ENCODE results near the gene LRRC2. TPM values are rescaled to one million over a fixed set of nuclear protein-coding genes. Genes with fewer than 3 reads are reported as not detected.
"Not testable (repeated sequence)": the region's sequence is repeated elsewhere in the genome, so short reads cannot be mapped to it uniquely, and the experiment has no call there.

LRRC2 gene
- total RNA-seq, 1 donor from 2014 or later: 0.31 TPM

DNA sequence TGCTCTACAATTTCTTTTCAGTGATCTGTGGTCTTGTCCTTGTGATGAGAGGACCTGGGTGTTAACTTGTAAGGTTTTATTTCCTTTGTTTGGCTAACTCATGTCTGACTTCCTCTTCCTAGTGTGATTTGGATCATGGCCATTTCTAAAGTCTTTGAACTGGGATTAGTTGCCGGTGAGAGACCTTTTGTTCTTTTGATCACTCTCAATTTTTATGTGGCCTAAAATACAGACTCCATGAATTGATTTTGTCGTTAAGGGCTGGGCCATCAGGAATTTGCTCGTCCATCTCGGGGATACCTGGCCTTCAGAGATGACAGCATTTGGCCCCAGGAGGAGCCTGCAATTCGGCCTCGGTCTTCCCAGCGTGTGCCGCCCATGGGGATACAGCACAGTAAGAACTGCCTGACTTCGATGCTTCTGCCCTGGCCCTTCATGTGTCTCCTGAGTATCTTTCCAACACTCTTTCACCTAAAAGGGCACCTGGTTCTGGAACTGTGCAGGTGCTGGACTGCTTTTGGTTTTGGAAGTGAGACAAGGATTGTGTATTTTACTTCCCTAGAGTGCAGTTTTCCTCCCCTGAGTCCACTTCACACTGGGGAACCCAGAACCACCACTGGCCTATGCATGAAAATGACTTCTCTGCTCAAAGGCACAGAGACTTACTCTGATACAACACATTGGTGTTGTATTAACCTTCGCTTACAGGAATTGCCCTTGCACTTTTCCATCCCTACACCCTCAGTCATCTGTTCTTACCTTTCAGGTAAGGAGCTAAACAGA lies 13.1 kb upstream of the LRRC2 start:
- H3K27ac Mint-ChIP-seq: no peak overlapping the region
- H3K4me3 Mint-ChIP-seq: no peak overlapping the region
- DNase-seq (ENCODE audit: extremely low spot score, unreplicated experiment): no peak
- TF ChIP-seq, protein P1, sequence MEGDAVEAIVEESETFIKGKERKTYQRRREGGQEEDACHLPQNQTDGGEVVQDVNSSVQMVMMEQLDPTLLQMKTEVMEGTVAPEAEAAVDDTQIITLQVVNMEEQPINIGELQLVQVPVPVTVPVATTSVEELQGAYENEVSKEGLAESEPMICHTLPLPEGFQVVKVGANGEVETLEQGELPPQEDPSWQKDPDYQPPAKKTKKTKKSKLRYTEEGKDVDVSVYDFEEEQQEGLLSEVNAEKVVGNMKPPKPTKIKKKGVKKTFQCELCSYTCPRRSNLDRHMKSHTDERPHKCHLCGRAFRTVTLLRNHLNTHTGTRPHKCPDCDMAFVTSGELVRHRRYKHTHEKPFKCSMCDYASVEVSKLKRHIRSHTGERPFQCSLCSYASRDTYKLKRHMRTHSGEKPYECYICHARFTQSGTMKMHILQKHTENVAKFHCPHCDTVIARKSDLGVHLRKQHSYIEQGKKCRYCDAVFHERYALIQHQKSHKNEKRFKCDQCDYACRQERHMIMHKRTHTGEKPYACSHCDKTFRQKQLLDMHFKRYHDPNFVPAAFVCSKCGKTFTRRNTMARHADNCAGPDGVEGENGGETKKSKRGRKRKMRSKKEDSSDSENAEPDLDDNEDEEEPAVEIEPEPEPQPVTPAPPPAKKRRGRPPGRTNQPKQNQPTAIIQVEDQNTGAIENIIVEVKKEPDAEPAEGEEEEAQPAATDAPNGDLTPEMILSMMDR (conservative IDR thresholded peaks at IDR 0.05): no peak
- peaks cover 13% of the 10 kb centered on the region for H3K4me1 Mint-ChIP-seq (ENCODE audit: unreplicated experiment)
- H3K27me3 Mint-ChIP-seq: peaks cover 84% of the 10 kb centered on the region
- H3K36me3 Mint-ChIP-seq: no peaks in the 10 kb centered on the region
- no peaks in the 10 kb centered on the region for H3K9me3 Mint-ChIP-seq

DNA sequence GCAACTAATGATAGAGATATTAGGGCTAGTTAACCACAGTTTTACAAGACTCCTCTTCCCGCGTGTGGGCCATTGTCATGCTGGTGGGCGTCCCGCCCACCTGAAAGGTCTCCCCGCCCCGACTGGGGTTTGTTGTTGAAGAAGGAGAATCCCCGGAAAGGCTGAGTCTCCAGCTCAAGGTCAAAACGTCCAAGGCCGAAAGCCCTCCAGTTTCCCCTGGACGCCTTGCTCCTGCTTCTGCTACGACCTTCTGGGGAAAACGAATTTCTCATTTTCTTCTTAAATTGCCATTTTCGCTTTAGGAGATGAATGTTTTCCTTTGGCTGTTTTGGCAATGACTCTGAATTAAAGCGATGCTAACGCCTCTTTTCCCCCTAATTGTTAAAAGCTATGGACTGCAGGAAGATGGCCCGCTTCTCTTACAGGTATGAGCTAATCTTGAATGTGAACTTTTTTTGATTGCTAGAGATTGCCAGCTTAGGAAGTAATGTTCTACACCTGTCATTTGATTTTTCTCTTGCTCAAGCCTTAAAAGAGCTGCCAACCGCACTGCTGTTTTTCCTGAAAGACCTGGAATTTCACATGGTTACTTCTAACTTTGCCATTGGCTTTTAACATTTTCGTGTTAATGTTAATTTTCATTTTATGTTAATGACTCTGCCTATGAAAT lies 11.6 kb upstream of the LRRC2 start:
- not testable (repeated sequence) for DNase-seq (ENCODE audit: extremely low spot score, unreplicated experiment); H3K9me3 Mint-ChIP-seq; H3K36me3 Mint-ChIP-seq; H3K27ac Mint-ChIP-seq; H3K4me3 Mint-ChIP-seq
- Mint-ChIP-seq H3K4me1 (ENCODE audit: unreplicated experiment) (peaks cover 16% of the 10 kb centered on the region), H3K27me3 (peaks cover 91% of the 10 kb centered on the region)

DNA sequence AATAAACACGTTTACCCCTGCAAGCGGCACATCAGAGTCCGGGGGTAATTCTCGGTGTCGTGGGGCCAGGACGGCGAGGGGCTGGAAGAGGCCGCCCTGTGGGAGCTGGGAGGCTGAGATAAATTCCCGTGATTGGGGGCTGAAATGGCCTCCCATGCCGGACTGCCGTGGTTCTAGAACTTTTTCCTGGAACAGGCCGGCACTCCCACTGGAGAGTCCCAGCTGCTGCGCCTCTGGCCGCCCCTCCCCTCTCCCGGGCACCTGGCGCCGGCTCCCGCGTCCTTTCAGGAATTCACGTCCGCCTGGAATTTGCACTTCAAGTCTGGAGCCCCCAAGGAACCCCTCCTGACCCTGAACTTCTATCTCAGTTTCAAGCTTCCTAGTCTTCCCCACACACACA lies 10.8 kb upstream of the LRRC2 start:
- Mint-ChIP-seq H3K27ac (no peak overlapping the region), H3K36me3 (no peaks in the 10 kb centered on the region), H3K4me1 (ENCODE audit: unreplicated experiment) (peaks cover 16% of the 10 kb centered on the region), H3K9me3 (no peaks in the 10 kb centered on the region), H3K4me3 (peak overlapping the region; percentile 45), H3K27me3 (peaks cover 85% of the 10 kb centered on the region)
- no peak for DNase-seq (ENCODE audit: extremely low spot score, unreplicated experiment)
- TF ChIP-seq, protein P1 (conservative IDR thresholded peaks at IDR 0.05): no peak

DNA sequence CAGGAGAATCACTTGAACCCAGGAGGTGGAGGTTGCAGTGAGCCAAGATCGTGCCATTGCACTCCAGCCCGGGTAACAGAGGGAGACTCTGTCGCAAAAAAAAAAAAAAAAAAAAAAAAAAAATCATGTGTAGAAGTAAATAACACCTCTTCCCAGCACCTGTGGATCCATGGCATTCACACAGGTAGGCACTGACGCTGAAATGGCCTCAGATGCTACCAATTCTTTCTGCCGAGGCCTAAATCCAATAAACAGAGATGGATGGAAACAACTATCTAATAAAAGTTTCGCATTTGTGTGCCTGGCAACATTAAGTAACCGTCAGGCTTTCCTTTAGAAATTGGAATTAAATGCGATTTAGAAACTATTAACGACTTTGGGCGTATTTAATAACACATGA lies 10.3 kb upstream of the LRRC2 start:
- TF ChIP-seq, protein P1 (conservative IDR thresholded peaks at IDR 0.05): no peak
- H3K4me1 Mint-ChIP-seq (ENCODE audit: unreplicated experiment): peaks cover 16% of the 10 kb centered on the region
- no peaks in the 10 kb centered on the region for H3K36me3 Mint-ChIP-seq
- H3K27ac Mint-ChIP-seq: no peak overlapping the region
- no peak for DNase-seq (ENCODE audit: extremely low spot score, unreplicated experiment)
- H3K27me3 Mint-ChIP-seq: peaks cover 80% of the 10 kb centered on the region
- H3K4me3 Mint-ChIP-seq: no peak overlapping the region
- no peaks in the 10 kb centered on the region for H3K9me3 Mint-ChIP-seq

DNA sequence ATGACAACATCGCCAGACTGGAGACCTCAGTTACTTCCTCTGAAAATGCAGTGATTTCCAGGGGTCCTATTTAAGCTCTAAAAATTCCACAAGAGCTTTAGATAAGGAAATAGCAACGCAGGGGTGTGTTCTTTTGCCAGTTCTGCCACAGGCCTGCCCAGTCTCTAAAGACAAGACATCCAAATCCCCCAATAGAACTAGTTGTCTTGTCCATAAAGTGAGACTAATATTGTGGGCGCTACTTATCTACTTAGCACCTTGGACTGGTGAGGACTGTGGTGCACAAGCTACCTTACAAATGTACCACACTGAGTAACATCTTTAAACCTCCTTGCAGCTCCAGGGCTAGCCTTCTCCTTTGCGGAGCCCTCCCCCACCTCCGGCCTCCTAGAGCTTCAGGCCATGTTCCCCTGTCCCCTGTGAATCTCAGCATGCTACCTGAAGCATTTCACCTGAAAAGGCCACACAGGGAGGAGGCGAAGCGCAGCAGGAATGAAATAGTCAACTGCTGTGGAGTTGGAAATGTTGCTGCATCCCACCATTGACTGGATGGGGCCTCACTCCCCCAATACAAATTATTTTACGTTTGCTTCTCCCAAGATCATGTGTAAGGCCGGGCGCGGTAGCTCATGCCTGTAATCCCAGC lies 9.6 kb upstream of the LRRC2 start:
- peaks cover 16% of the 10 kb centered on the region for H3K4me1 Mint-ChIP-seq (ENCODE audit: unreplicated experiment)
- no peaks in the 10 kb centered on the region for H3K36me3 Mint-ChIP-seq
- TF ChIP-seq, protein P1 (conservative IDR thresholded peaks at IDR 0.05): no peak
- no peak overlapping the region for H3K27ac Mint-ChIP-seq
- H3K27me3 Mint-ChIP-seq: peaks cover 73% of the 10 kb centered on the region
- DNase-seq (ENCODE audit: extremely low spot score, unreplicated experiment): no peak
- H3K4me3 Mint-ChIP-seq: no peak overlapping the region
- H3K9me3 Mint-ChIP-seq: no peaks in the 10 kb centered on the region
